NCI-H2196 treated with DMSO at 0.1 percent for 48 hours (cell line): ENCODE results near the gene TRIP11.

Experiments
- DNase-seq: peaks from one replicate; lab custom pipeline; 2025; ENCODE audit not compliant: unreplicated experiment; lab: John Stamatoyannopoulos, UW

Gene TRIP11

DNA sequence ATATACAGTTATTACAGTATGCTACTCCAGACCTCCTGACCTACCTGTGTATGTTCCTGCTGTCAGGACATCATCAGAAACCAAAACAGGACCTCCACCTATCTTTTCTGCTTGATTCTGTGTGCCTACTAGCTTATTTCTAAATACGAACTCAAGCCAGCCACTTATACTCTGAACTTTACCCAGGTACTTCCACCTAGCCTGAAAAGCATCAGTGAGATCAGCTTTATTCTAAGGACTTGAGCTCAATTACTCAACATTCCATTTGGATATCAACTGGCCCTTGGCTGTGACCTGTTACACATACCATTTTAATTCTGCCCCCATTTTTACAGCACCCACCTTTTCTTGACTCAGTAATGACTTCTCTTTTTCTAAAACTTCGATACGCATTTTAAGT lies 29.2 kb downstream of the TRIP11 start:
- no peak for DNase-seq

DNA sequence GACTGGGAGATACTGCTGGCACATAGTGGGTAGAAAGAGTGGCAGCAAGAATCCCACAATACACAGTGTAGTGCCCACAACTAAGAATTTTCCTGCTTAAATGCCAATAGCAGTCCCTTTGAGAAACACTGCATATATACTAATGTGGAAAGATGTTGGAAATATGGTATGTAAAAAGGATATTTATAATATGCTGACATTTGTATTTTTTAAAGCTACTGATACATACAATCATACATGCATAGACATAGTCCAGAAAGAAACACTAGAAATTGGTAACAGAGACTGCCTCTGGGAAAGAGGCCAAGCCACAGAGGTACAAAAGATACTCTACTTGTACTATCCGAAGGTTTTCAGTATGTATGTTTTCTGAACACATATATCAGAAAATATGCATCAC lies 30.3 kb downstream of the TRIP11 start:
- DNase-seq, result no peak

GRCh38 chr14:92005019-92005418 lies 34.8 kb downstream of the TRIP11 start:
- no peak for DNase-seq

GRCh38 chr14:92004062-92004461 lies 35.8 kb downstream of the TRIP11 start:
- DNase-seq, result no peak

DNA sequence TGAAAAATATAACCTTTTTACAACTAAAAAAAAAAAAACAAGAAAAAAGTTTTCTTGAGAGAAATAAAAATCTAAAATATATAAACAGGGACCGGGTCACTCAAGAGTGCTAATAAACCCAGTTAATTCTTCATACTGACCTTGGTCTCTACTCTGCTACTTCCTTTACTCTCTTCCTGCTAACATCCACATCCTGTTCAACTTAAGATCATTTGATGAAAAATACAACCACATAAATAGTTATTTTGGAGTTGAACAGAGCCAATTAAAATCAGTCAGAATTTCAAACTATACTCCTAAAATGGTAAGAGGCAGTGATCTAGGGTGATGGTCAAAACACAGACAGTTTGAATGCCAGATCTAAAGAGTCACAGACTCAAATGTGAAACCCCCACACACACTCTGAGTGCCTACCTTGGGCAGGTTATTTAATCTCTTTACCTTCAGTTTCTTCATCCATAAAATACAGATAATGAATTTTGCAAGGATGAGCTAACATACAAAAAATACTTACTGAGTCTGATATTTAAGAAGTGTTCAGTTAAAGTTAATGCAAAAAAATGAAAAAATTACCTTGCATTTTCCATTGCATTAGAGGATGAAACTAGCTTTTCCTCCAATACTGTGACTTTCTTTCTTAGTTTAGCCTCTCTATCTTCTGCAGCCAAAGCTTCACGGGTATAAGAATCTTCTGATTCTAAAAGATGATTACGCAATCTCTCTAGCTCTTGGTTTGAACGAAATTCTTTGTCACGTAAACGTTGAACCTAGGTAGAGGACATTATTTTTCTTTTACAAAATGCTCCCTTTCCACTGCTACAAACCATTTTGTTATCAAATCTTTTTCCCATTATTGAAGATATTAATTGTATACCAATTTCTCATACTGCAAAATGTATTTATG lies 40.9 kb downstream of the TRIP11 start:
- DNase-seq, result no peak

DNA sequence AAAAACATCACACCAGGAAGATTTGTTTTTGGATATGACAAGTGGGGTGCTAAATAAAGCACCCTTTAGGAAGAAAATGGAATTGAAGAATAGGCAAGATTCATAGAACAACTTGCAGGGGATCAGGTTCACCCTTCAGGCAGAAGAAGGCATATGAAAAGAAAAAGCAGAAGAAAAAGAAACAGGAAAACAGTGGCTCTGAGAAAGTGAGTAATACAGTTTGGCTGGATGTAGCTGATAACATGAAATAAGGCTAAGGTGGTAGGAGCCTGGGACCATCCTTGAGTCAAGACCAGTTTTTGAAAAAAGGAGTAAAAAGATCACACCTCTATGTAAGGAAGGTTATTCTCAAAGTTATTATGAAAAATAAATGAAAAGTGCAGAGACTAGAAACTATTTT lies 42.4 kb downstream of the TRIP11 start:
- no peak for DNase-seq

- peak; percentile 12 for DNase-seq
Measured at GRCh38 chr14:91996948-91997371, 42.9 kb downstream of the TRIP11 start.

DNA sequence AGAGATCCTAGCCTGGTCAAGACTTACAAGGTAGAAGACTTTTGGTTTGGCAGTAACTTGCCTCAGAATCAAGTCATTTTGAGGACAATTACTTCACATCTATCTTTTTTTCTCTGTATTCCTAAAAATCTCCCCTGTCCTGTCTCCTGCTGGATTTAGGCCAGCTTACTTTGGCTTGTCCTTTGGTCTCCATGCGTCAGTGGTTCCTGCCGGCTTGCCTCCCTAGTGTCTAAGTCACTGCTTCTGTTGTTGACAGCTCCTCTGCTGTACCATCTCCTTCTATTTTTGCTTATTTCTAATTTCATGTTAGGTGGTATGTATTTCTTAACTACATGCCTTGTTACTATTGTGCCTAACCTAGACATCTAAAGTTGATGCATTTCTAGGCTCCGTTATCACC lies 52.7 kb downstream of the TRIP11 start:
- no peak for DNase-seq

GRCh38 chr14:91985521-91986255 lies 54.2 kb downstream of the TRIP11 start:
- DNase-seq, result no peak

DNA sequence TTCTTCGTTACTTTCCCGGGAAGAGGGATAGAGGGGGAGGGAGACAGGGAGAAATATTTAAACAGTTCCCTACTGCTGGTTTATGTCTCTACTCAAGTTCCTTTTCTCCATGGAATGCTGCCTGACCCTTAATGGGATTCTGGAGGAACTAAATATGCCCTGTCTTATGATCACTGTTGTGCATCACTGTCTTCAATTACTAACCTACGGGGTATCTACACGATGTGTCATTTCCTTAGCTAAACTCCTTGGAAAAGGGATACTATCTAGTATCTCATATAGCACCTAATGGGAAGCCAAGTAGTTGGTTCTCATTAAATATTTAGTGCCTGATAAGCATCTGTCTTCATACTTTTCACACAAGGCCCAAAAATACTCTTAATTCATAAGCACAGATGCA lies 54.9 kb downstream of the TRIP11 start:
- no peak for DNase-seq

- no peak for DNase-seq
Measured at GRCh38 chr14:91983588-91983987, 56.3 kb downstream of the TRIP11 start.

DNA sequence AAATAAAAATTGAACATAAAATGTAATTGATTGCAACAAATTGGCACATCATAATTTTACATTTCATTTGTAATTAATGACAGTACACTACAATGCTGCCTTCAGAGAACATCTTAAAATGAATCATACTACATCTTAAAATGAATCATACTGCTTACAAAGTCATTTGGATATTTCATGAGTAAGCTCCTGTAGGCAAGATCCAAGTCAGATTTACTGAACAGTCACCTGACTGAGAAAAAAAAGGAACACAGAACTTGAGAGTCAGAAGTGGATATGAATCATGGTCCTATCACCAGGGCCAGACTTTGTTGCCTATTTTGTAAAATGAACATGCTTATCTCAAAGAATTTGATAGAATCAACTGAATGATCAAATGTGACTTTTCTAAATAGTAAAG lies 59.7 kb downstream of the TRIP11 start:
- no peak for DNase-seq

DNA sequence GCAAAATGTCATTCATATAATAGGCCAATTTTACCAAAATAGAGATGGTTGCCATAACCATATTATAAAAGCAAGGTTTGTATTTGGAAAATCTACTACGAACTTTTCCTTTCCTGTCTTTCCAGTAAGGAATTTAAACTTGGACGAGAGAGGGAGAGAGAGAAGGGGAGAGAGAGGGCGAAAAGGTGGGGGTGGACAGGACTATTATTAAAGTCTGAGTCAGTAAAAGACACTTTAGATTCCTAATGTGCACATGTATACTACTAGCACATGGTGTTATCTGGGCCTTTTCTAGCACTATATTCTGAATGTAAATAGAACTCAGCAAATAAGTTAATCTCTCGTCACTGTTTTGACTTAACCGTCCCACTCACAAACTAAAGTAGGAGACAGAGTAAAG lies 62.0 kb downstream of the TRIP11 start:
- no peak for DNase-seq

- DNase-seq, result no peak
Measured at GRCh38 chr14:91975763-91976162, 64.1 kb downstream of the TRIP11 start.

GRCh38 chr14:91971188-91971778 lies 68.6 kb downstream of the TRIP11 start:
- DNase-seq, result no peak

- DNase-seq, result no peak
Measured at GRCh38 chr14:91968280-91968679, 71.6 kb downstream of the TRIP11 start.

DNA sequence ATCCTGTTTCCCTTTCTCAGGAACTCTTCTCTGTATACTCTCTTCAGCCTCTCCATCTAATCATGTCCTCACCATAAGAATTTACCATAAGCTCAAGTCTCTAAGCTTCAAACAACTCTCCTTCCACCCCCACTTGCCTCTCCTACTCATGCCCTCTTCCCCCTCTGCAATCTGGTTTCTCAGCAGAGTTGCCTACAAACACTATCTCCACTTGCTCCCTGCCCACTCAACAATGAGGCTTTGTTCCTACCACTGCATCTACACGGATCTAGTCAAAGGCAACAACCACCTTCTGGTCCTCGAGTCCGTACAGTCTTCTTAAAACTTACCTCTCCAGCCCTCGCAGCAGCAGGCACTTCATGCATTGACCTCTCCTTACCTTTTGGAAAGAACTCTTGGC lies 75.1 kb downstream of the TRIP11 start:
- no peak for DNase-seq

DNA sequence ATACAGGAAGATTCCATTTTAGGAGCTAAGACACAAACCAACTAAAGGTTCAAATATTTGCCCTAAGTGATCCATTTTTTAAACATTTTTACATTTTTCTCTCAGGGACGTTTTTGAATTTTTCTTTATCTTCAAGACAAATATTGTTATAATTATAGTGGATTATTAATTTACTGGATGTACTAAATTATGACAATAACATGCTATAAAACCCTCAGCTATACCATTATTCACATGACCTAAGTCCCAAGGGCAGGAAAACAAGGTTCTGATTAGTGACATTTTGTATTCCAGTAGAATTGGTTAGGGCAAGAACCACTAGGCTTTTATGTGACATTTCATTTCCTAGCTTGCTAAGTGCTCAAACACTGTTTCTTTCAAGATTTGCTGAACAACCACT lies 75.8 kb downstream of the TRIP11 start:
- no peak for DNase-seq

DNA sequence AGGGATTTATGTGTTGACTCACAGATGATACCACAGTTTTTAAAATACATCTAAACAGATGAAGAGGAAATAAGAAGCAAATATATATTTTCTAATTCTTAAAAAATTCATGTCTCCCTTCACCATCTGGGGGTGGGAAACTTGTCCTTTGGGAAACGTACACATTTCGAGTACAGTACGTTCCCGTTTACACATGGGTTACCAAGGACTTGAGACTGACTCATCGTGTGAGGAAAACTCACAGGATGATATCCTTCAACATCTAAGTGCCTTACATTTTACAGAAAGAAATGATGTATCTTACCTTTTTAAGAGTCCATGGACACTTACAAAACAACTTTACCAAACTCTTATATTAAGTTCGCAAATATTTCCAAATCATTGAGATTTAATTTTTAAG lies 76.4 kb downstream of the TRIP11 start:
- DNase-seq, result no peak

- DNase-seq, result no peak
Measured at GRCh38 chr14:91961297-91962220, 78.3 kb downstream of the TRIP11 start.

- no peak for DNase-seq
Measured at GRCh38 chr14:91957876-91958313, 82.0 kb downstream of the TRIP11 start.
